Fibroblast of pulmonary artery (primary cell): ENCODE data around the gene PDE11A.
"Not testable (repeated sequence)": the region's sequence is repeated elsewhere in the genome, so short reads cannot be mapped to it uniquely, and the experiment has no call there.

Experiments used
- DNase-seq: peaks from one replicate; pipeline ENCODE4 v3.0.0-alpha.2; 2010; ENCODE audit warnings: low read depth
- H3K4me3 ChIP-seq: replicated peaks from 2 replicates; pipeline ENCODE4 v1.5.1; 2011; ENCODE audit warnings: low read depth, mild to moderate bottlenecking, control low read depth, low read length, moderate library complexity
- TF ChIP-seq, protein P1 (sequence below): IDR thresholded peaks from 2 replicates; pipeline ENCODE4 v1.5.1; 2011; ENCODE audit warnings: mild to moderate bottlenecking, control low read depth, low read length, inconsistent platforms; ENCODE audit errors: missing control alignments

PDE11A gene

DNA sequence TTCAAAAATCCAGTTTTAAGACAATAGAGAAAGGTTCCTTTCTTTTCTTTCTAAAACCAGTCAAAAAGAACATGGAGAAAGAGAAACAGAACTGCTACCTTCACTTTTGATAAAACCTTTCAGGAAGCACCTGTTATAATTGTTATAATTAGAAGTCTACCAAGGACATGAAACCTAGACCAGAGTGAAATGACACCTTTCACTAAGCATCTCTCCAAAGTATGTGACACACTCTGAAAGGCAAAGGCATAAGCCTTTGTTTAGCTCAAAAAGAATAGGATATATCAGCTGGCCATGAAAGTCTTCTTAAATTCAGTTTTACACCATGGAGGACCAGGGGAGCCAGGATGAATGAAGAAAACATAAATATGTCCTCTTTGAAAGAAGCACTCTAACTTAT lies 20.9 kb upstream of the PDE11A start:
- no peak overlapping the region for H3K4me3 ChIP-seq
- TF ChIP-seq, protein P1, sequence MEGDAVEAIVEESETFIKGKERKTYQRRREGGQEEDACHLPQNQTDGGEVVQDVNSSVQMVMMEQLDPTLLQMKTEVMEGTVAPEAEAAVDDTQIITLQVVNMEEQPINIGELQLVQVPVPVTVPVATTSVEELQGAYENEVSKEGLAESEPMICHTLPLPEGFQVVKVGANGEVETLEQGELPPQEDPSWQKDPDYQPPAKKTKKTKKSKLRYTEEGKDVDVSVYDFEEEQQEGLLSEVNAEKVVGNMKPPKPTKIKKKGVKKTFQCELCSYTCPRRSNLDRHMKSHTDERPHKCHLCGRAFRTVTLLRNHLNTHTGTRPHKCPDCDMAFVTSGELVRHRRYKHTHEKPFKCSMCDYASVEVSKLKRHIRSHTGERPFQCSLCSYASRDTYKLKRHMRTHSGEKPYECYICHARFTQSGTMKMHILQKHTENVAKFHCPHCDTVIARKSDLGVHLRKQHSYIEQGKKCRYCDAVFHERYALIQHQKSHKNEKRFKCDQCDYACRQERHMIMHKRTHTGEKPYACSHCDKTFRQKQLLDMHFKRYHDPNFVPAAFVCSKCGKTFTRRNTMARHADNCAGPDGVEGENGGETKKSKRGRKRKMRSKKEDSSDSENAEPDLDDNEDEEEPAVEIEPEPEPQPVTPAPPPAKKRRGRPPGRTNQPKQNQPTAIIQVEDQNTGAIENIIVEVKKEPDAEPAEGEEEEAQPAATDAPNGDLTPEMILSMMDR = no peak
- DNase-seq = no peak

- no peak for DNase-seq
- no peak overlapping the region for H3K4me3 ChIP-seq
- TF ChIP-seq, protein P1 = no peak
Measured at GRCh38 chr2:178088774-178089270, 16.2 kb upstream of the PDE11A start.

- TF ChIP-seq, protein P1 = no peak
Measured at GRCh38 chr2:178084273-178084672, 11.7 kb upstream of the PDE11A start.

DNA sequence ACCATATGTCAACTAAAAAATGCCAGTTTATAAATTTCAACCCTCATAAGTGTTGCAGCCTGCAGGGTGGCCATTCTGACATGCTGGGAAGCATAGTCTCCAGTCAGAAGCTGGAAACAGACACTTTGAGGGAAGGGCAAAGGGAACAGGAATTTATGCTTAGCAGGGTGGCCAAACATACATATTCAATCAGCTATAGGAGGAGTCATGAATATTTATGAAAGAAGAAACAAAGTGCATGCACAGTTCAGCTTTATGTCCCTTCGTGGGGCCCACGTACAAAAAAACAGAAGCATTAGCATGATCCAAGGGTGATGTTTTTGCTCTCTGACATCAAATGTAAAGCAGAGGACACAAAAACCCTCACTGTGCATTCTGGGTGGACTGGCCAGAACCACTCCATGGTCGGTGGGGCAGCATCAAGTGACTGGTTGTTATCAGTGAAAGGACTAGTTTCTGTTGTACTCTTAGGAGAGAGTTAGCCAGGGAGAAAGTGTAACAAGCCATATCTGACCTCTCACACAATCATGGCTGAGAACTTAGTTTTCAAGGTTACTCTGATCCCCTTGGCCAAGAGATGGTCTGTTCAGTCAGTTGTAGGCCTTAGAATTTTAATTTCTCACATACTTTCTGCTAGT lies 9.9 kb upstream of the PDE11A start:
- TF ChIP-seq, protein P1 = no peak
- no peak overlapping the region for H3K4me3 ChIP-seq
- no peak for DNase-seq

More at GRCh38 chr2:178084273-178084672, 11.7 kb upstream of the PDE11A start:
- H3K4me3 ChIP-seq = no peak overlapping the region
- no peak for DNase-seq

- DNase-seq, H3K4me3 ChIP-seq: not testable (repeated sequence)
Measured at GRCh38 chr2:178079279-178079678, 6.7 kb upstream of the PDE11A start.

DNA sequence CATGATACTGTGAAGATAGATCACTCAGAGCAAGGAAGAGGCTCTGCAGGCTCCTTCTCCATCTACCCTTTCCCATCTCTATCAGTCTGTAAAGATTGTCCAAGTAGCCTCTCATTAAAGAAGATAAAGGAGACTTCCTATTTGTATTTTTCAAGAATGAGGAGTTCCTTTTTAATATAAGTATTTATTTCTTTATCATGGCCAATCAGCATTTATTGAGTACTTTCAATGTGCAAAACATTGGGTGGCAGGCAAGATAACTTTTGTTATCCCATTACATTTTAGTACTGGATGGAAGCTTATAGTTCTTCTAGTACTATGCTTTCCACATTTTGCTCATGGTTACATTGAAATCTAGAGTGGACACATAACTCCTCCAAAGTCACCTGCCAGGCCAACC lies 3.6 kb upstream of the PDE11A start:
- no peak overlapping the region for H3K4me3 ChIP-seq
- DNase-seq = no peak
- TF ChIP-seq, protein P1 = no peak

DNA sequence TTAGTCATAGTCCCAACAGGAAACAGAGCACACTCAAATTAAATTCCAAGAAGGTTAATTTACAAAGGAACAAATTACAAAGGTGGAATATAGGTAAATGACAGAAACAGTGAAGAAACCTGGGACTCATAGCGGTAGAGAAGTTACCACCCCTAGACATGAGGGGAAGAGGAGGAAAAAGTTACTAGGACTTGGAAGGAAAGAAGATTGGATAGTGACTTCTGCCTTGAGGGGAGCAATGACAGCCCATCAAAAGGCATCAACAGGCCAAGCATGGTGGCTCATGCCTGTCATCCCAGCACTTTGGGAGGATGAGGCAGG lies 2.4 kb upstream of the PDE11A start:
- DNase-seq = no peak
- TF ChIP-seq, protein P1 = no peak
- no peak overlapping the region for H3K4me3 ChIP-seq
